ENCODE data around the gene SERPINE2.

DNA sequence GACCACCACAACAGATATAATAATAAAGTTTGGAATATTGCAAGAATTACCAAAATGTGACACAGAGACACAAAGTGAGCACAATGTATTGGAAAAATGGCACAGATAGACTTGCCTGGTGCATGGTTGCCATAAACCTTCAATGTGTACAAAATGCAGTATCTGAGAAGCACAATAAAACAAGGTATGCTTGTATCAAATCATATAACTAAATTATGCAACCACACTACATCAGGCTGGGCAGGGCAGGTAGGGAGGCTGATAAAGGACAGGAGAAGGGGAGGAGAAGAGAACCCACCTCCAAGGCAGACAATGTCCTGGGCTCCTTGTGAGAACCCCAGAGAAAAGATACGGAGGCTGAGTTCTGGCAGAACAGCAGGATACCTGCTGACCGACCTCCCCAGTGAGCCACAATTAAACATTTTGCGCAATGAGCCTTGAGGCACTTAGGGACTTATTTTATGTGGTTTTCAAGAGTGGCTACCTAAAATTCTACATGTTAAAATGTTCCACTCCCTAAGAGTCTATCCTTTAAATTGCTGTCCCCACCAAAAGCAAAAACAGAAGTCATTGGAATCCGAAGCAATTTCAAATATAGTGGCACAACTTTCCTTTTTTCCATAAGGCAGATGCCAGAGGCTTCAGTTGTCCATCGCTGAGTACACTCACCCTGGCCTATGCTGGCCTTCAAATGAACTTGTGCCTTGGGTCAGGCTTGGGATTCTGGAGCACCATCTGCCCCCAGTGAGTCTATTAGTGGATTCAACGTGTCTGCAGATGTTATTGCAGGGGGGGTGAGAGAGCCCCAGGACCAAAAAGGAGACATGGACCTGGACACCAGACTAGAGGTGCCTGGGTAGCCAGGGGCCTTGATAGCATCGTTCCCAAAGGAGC is 110.7 kb downstream of the SERPINE2 start:
- TF ChIP-seq, protein P1, sequence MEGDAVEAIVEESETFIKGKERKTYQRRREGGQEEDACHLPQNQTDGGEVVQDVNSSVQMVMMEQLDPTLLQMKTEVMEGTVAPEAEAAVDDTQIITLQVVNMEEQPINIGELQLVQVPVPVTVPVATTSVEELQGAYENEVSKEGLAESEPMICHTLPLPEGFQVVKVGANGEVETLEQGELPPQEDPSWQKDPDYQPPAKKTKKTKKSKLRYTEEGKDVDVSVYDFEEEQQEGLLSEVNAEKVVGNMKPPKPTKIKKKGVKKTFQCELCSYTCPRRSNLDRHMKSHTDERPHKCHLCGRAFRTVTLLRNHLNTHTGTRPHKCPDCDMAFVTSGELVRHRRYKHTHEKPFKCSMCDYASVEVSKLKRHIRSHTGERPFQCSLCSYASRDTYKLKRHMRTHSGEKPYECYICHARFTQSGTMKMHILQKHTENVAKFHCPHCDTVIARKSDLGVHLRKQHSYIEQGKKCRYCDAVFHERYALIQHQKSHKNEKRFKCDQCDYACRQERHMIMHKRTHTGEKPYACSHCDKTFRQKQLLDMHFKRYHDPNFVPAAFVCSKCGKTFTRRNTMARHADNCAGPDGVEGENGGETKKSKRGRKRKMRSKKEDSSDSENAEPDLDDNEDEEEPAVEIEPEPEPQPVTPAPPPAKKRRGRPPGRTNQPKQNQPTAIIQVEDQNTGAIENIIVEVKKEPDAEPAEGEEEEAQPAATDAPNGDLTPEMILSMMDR (conservative IDR thresholded peaks at IDR 0.05; ENCODE audit: low read depth, low read length), result no peak
- TF ChIP-seq EZH2 (IDR thresholded peaks at IDR 0.05; ENCODE audit: borderline replicate concordance, low read depth, low read length, poor library complexity, severe bottlenecking), result no peak

All from A673 (cell line).